Inferior parietal cortex (tissue), 1 donor: ENCODE measurements around the gene DPP9.

Experiments used
- DNase-seq: peaks from one replicate; pipeline ENCODE4 v3.0.0-alpha.2; 2016; ENCODE audit errors: extremely low spot score

DPP9 gene

DNA sequence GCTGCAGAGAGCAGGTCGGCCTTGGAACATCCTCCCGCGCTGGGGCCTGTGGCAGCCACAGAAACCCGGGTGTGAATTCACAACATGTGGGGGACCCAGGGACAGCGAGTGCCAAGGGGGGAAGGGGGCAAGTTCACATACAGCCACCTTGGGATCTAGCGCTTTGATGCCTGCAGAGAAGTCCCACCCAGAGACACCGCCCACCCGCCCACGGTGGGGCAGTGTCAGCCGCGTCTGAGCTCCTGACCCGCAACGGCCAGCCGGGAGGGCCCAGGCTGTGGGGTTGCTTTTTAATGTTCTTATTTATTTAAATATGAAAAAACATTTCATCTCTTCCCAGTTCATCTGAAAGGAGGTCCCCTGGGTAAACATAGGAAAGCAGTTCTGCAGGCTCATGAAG, 66.4 kb downstream of the DPP9 start:
- DNase-seq: no peak

DNA sequence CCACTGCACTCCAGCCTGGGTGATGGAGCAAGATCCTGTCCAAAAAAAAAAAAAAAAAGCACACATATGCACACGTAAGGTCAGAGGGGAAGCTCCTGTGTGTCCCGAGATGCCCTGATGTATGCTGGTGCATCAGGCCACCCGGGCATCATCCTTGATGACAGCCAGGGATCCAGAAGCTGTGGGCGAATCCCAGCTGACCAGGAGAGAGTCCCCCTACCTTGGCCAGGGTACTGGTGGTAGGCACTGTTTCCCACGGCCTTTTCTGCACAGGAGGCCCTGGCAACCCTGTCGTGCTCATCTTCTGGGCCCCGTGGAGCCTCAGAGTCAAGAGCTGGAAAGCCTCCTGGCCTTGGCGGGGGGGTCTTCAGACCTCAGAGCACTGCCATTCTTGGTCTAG, 67.5 kb downstream of the DPP9 start:
- no peak for DNase-seq

DNA sequence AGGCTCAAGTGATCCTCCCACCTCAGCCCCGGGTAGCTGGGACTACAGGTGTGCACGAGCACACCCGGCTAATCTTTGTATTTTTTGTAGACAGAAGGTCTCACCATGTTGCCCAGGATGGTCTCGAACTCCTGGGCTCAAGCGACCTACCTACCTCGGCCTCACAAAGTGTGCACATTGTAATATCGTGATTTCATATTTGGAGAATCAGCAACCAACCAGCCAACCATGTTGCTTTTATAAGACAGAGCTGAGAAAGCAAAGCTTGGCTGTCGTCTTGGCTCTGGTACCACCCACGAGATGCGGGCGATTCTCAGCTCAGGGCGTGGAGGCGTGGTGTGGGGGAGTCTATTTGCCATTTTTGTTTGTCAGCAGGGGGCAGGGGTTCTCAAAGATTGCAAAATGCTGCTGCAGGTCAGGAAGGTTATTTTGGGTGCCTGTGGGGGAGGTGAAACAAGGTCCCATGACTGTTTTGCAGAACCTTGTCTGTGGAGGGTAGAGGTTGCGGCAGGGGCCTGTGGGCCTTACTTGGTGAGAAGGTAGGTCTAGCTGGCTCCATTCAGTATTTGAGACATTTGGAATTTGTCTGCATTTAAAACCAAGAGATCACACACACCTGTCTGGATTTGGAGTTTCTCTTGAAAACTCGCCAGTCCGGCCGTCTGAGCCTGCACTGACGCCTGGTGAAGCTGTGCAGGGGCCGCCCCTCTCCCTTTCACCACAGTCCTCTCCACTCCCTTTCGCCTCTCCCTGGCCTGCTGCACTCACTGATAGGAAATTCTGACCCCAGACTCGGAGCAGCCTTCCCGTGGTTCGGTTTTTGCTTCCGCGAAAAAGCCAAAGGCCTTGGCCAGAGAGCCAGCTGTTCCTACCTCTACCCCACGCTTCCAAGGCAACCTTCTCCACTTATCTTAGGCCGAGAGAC, 68.9 kb downstream of the DPP9 start:
- no peak for DNase-seq

DNA sequence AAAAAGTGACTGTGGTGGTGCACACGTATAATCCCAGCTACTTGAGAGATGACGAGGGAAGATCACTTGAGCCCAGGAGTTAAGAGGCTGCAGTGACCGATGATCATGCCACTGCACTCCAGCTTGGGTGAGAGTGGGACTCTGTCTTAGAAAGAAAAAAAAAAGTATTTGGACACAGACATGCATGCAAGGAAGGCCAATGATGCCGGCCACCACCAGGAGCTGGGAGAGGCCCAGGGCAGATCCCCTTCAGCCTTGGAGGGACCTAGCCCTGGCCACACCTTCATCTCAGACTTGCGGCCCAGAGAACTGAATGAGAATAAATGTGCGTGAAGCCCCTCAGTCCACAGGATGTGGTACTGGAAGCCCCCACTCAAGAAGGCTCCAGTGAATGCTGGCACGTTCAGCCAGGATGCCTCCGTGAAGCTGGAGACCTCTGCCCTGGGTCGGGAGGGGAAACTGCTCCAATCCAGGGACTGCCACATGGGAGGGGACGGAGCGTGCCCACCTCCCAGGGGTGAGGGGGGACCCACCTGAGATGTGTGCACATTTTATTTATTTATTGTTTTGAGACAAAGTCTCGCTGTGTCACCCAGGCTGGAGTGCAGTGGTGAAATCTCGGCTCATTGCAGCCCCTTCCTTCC, 69.7 kb downstream of the DPP9 start:
- no peak for DNase-seq

DNA sequence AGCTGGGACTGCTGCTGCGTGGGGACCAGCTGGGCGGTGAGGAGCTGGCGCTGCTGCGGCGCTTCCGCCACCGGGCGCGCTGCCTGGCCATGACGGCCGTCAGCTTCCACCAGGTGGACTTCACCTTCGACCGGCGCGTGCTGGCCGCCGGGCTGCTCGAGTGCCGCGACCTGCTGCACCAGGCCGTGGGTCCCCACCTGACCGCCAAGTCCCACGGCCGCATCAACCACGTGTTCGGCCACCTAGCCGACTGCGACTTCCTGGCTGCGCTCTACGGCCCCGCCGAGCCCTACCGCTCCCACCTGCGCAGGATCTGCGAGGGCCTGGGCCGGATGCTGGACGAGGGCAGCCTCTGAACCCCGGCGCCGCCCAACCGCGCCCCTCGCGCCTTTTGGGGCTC, 71.6 kb downstream of the DPP9 start:
- DNase-seq: no peak

DNA sequence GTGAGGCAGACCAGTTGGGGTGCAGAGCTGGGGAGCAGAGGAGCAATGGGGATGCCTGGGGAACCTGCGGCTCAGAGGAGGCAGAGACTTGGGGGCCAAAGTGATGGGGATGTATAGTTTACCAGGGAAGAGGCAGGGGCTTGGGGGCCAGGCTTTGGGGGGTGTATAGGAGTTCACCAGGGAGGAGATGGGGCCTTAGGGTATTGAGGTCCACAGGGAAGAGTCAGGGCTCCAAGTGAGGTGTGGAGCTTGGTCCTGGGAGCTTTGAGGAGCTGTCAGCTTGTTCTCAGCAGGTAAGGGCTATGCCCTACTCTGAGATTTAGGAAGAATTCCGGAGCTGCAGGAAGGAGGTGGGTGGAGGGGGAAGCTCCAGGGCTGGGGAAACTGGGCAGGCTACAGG, 73.5 kb downstream of the DPP9 start:
- DNase-seq: no peak

DNA sequence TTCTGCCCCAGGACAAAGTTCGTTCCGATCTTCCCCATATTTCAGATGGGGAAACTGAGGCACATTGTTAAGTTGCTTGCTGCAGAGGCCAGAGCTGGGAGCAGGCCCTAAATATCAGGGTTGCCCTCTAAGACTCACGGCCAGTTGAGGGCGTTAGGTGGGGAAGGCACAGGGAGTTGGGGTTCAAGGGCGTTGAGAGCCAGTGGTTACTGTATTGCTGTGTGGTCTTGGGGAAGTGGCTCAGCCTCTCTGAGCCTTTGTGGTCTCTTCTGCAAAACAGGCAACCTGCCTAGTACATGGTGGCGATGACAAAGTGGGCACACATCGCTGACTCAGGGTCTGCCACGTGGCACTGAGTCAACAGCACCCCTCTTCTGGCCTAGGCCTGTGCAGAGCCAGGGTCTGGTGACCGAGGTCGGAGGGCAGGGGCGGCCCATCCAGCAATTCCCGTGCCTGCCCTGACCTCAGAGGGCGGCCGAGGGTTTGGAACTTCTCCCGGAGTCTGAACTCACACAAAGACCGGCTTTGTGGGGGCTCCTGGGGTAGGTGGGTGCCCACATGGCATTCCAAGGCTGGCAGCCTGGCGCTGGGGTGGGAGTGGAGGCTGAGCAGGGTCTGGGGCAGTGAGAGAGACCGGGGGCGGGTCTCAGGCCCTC, 74.1 kb downstream of the DPP9 start:
- DNase-seq: no peak

DNA sequence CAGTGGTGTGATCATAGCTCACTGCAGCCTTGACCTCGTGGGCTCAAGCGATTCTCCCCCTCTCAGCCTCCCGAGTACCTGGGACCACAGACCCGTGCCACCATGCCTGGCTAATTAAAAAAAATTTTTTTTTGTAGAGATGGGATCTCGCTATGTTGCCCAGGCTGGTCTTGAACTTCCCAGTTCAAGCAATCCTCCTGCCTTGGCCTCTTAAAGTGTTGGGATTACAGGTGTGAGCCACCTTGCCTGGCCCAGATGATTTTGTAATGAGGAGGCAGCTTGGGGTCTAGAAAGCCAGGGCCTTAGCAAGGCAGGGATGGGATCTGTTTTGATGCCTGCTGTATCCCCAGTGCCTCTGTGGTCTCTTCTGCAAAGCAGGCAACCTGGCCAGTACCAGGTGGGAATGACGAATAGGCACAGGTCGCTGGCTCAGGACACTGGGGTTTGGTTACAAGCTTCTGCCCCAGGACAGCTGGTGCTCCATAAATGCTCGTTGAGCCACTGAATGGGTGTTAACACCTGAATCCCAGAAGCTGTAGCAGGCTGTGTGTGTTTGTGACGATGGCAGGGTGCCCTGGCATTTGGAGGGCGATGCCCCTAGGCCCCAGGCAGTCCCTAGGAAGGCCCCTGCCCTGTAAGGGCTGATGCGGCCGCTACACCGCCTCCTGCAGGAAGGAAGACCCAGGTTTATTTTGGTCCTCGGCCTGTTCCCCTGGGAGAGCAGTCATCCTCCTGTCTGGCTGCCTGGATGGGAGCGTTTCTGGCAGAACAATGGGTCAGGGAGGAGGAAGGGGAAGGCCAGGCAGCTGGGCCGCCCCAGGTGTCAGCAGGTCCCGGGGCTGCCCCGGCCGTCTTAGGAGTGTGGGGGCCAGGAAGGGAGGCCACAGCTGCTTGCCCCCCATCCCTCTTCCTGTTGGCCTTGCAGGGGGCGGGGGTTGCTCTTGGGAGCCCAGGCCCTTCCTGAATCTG, 75.7 kb downstream of the DPP9 start:
- no peak for DNase-seq

DNA sequence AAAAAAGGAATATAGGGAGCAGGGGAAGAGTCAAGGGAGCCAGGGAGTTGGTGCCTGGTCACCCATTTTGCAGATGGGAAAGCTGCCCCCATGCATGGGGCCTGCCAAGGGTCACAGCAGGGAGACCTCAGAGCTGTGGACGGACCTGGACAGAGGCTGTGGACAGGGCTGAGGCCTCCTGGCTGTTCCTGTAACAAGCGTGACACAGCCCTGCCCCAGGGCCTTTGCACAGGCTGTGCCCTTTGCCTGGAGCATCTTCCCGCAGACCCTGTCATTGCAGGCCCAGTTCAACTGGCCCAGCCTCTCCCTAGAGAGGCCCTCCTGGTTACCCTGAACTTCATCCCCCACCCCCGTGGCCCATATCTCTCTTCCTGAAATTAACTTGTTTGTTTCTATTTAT, 77.9 kb downstream of the DPP9 start:
- no peak for DNase-seq

DNA sequence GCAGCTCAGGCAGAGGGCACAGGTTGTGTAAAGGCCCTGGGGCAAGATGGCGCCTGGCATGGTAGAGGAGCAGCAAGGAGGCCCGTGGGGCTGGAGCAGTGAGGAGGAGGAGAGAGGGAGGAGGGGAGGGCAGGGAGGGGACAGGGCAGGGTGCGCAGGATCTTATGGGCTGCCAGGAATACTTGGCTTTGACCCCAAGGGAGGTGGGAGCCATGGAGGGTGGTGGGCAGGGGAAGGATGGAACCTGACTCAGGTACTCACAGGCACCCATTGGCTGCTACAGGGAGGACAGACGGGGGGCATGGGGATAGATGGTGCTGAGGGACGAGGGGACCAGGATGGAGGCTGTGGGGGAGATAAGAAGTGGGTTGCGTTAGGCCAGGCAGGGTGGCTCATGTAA, 81.0 kb downstream of the DPP9 start:
- DNase-seq: no peak

DNA sequence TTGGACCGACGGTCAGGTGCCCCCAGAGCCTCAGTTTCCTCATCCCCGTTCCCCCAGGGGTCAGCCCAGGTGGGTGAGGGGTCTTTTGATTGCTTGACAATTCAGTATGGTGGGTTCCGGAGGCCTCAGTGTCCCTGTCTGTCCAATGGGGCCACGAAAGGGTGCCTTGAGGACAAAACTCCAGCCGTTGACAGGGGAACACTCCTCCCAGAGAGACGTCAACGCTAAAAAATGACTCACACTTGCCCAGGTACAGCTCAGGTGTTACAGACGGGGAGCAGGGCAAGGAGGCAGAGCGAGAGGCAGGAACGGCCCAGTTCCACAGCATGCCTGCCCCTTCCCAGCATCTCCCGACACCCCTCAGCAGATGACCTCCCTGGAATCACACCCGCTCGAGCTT, 82.5 kb downstream of the DPP9 start:
- no peak for DNase-seq

DNA sequence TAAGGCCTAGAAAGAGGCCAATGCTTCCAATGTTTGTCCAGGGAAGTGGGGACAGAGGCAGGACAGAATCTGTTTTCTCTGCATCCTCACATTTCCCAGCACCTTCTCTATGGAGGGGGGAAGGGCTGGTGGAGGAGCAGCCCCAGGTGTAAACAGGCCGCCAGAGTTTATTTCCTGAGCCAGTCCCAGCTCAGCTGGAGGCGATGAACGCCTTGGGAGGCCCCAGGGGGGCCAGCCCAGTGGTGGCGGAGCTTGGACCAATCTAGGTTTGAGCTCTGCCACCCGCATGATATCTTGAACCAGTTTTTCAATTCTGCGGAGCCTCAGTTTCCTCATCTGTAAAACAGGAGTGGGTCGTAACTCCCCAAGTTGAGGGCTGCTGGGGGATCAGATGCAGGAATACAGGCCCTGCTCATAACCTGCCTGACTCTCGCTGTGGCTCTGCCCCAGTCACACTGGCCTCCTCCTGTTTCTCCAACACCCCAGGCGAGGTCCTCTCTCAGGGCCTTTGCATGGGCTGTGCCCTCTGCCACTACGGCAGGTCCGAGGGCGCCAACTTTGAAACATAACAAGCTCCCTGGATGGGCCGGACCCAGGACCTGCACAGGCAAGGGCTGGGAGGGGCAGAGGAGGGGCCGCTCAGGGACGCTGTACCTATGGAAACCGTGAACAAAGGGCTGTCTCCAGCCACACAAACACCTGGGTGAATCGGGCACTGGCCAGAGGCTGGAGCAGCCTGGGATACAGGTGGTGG, 83.2 kb downstream of the DPP9 start:
- DNase-seq: no peak

DNA sequence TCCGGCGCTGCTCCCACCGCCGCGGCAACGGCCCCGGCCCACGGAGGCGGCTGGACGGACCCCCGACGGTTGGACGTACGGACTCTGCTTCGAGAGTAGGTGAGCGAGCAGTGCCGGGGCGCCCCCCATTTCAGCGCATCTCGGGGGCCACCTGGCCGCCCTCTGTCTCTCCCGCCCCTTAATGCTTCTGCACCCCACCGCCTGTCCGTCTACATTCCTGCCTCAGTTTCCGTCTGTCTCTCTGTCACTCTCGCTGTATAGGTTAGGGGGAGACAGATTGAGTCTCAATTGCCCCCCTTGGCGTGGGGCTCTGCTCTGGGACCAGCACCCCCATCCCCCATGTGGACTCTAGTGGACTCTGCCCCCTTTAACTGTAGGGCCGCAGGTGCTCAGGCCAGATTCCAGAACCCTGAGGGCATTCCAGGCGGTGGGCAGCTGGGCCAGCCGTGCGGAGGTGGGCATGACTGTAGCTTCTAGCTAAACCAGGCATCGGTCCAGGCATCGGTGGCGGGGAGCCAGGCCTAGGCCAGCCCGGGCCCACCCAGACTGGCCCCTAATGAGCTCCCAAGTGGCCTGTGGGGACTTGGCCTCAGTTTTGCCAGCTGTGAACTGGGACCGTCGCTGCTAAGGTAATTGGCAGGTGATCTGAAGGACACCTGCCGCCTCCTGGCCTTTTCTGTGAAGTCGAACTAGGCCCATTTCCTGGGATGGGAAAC, 84.0 kb downstream of the DPP9 start:
- DNase-seq: no peak

DNA sequence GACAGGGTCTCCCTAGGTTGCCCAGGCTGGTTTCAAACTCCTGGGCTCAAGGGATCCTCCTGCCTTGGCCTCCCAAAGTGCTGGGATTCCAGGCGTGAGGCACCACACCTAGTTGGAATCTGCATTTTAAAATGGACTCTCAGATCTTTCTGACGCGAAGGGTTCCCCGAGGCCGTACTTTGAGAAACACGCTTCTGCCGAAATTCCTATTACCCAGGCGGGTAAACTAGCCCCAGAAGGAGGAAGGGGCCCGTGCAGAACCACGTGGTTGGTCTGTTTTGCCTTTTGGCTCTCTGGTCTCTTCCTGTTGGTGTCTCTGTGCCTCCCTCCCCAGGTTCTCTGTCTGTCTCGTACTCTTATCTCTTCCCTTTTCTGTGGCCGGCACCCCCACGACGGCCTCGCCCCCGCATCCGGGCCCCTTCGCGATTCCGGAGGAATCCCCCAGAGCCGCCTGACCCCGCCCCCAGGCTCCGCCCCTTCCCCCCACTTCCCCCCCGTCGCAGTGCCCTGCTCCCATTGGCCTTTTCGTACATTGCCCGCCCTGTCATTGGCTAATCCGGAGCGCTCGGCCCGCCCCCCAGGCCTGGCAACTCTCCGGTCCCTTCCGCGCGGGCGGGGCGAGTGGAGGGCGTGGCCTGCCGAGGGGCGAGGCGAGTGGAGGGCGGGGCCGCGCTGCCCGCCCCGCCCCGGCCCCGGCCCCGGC, 84.7 kb downstream of the DPP9 start, which contains the start of gene TNFAIP8L1:
Gene TNFAIP8L1 (plus strand): TSS at position 689 of the 703 bp plus-strand sequence. CDS start 12,354 bp downstream, outside the sequence.
- DNase-seq: peak; percentile 91

DNA sequence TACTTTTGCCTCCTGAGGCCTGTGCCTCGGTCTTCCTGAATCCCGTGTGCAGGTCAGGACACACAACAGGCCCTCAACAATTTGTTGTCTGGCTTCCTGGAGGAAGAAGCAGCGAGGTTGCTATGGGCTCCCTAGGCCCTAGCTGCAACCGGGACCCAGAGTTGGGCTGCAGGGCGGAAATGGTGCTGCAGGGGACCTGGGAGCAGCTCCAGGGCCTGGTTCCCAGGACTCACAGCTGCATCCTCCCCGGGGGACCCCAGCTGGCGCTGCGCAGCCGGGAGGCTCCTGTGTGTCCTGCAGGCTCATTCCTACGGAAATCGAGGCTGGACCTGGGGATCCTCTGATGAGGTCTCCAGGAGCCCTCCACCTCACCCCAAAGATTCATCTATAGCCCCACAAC, 85.3 kb downstream of the DPP9 start:
- no peak for DNase-seq

DNA sequence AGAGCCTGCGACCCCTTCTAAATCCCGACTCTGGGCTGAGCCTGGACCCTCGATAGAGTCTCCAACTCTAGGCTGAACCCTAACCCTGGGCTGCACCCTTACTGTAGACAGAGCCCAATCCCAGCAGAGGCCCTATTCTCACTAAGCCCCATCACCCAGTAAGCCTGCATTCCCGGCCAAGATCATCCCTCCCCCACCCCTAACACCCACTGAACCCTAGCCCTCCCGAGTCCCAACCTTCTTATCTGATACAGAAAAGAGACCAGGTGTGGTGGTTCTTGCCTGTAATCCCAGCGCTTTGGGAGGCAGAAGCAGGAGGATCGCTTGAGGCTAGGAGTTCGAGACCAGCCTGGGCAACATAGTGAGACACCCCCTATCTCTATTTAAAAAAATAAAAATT, 86.9 kb downstream of the DPP9 start:
- DNase-seq: no peak

DNA sequence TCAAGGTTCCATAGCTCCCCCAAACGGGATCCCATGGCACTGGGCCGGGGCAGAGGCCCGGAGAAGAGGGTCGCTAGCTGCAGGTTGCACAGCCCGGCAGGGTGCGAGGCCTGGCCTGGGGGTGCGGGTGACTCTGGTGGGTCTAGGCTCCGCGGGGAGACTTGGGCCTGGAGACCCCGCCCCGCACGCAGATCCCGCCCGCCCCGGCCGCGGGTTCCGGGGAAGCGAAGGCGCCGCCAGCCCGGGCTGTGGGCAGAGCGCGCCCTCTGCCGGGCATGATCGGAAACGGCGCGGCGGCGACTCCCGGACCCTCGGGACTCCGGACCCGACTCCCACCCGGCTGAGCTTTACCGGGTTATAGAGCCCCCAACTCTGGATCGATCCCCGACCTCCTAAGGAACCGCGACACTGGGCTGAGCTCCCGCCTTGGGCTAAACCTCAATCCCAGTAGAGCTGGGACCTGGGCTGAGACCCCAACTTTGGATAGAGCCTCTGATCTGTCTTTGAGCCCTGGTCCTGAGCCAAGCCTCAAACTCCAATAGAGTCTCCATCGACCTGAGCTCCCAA, 87.4 kb downstream of the DPP9 start:
- peak; percentile 65 for DNase-seq

DNA sequence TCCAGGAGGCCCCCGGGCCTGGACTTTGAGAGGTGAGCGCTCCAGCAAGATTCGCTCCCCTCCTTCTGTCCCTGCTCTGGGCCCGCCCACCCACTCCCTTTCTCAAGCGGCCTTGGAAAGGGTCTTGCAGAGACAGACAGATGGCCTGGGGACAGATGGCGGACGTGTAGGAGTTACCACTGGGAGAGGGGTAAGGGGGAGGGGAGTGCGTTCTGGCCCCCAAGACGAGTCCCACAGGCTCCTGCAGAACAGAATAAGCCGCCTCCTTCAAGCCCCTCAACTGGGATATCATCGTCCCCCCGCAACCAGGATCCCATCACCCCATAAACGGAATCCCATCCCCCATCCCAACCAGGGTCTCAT, 87.9 kb downstream of the DPP9 start:
- no peak for DNase-seq
